C1 segment of cervical spinal cord (tissue), 14 donors: ENCODE measurements around the gene LDHB.
"Not testable (repeated sequence)": the region's sequence is repeated elsewhere in the genome, so short reads cannot be mapped to it uniquely, and the experiment has no call there.

Experiments used
- DNase-seq, 14 donors: peaks; one replicate each; lab custom pipeline; 2025; lab: John Stamatoyannopoulos, UW

LDHB gene

DNA sequence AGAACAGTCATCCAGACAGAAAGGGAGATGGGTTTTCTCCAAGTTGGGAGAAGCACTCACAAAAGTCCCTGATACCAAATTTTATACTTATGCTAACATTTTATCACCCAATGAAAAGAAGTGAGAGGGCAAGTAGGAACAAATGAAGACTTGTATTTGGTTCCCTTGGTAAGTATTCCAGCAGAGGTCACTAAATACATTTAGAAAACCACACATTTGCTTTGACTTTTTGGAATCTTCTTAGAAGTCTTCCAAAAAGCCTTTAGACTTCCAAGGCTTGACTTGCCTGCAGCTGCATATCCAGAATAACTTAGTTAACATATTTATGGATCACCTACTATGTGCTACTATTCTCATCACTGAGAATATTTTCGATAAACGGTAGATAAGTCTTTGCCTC, 49.9 kb downstream of the LDHB start:
- DNase-seq = no peak

DNA sequence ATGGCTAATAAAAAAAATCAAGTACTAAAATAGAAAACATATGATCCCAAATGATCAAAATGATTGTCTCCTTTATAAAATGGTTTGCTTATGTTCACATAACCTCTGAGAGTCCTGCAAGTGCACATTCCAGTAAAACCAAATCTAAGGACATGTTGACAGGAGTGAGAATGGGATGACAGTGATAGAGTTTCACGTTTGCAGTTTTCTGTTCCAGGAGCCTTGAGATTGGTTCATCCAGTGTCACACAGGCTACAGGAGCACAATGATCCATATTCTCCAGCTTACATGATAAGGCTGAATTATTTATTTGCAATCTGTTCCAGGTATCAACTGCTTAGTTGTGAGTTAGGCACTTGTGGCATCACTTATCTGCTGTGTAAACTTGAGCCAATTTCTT, 51.5 kb downstream of the LDHB start:
- DNase-seq = no peak

DNA sequence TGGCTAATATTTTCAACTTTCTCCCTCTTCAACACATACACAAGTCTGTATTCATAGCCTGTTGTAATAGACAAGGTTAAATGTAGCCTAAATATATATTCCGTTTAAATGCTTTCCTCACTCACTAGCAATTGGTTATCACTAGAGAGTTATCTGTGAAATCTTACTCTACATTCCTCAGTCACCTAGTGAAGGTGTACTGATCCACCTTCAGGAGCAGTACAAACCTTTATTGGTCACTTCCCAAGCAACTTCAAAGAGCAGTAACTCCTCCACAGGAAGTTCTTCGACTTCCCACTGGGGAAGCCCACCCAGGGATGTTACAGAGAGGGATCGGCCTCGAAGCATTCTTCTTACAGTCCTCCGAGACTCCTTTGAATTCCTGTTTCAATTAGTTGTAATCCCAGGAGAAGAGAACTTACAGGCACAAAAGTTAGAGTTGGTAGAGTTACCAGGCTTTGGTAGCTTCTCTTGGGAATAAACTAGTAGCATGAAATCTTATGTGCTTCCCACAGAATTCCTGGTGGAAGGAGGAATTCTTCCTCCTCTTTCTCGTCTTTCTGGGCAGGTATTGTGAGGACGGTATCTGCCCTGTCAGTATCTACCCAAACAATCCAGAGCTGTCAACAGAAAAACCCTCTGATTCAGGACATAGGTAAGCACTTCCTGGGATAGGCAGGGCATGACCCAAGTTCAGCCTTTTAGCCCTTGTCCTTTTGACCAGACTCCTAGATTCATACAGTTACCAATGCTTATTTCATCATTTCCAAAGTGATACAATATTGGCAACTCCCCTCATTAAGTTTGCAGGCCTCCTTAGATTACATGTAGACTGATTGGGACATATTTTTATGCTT, 53.2 kb downstream of the LDHB start, which contains the start of gene GYS2:
TSS of gene GYS2 (minus strand) at position 603 of the 857 bp plus-strand sequence. CDS start at position 348, 255 bp downstream.
- no peak for DNase-seq

DNA sequence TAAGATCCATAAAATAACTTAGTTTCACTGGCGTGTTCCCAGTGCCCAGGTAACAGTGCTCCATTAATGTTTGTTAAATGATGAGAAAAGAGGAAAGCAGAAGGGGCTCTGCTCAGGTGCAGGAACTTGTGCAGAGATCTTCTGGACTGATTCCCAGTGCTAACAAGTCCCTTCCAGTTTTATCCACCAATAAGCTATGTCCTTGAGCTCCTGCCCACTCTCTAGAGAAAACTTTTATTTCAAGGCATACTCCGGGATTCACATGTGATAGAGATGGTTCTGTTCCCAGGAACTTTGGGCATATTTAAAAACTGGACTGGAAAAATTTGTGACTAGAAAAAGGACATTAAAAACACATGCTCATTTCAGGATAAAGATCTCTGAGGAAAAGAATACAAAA, 54.9 kb downstream of the LDHB start:
- DNase-seq = peak in 1 of 14 donors; percentile 4

DNA sequence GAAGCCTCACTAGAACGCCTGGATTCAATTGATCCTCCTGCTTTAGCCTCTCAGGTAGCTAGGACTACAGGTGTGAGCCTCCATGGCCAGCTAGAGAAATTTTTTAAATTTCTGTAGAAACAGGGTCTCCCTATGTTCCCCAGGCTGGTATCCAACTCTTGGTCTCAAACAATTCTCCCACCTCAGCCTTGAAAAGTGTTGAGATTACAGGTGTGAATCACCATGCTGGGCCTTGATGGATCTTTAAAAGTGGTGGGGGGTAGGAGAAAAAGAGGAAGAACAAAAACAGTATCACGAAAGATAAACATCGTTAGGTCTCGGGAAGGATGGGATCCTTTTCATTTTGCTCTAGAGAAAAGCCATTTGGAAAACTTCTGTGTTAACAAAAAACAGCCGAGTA, 57.4 kb downstream of the LDHB start:
- DNase-seq = no peak

DNA sequence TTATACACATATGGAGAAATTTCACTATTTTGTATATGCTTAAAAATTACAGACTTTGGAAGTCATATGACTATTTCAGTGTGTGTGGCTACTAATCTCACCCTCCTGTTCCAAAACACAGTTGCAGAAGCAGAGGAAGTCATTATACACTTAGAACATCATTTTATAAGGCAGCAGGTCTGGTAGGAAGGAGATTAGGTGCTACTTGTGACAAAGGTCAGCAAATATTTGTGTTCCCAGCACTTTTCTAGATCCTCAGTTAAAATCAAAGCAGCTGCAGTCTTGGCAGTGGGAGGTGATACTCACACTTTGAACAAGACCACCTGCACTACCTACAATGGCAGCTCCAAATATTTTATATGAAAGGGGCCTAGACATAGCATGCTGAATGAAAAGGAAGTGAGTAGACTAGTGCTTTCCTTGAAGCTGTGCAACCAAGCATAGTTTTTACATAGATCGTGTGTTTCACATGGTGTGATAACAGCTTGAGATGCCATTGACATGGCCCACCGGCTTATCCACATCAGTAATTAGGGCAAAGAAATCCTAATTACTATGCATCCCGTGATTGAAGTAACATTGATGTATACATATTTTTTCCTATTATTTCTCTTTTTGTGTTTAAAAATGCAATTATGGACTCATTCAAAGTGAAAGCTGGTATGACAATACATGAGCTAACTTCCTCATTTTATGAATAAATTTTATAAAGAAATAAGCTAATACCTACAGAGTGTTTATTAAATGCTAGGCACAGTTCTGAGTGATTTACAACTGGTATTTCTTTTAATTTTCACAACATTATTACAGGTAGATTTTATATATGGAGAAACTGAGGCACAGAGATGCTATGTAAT, 58.3 kb downstream of the LDHB start:
- no peak for DNase-seq

DNA sequence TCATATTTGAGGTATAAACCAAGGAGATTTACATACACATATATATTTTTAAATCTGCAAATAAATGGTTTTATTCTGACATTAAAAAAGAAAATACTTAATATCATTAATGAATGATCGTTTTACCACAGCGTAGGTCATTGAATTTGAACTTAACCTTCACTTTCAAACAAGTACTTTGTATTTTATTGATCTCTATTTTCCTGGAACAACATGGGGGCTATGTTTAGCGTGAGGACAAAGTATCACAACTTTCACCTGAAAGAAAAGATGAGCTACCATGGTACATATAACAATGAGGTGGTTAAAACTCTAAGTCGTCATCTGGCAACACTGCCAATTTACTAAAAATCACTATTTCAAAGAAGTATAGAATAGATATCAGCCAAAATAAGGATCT, 59.0 kb downstream of the LDHB start:
- DNase-seq = no peak

DNA sequence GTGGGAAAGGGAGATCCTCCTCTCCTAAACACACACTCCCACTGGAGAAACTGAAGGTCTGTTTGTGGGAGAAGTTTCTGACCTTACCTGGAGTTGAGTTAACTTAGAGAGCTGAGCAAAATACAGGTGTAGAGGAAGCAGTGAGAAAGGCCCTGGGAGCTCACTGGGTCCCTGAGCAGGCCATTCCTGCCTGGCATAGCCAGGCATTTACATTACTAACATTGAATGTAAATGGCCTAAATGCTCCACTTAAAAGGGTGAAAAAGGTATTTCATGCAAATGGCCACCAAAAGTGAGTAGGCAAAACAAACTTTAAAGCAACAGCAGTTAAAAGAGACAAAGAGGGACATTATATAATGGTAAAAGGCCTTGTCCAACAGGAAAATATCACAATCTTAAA, 62.3 kb downstream of the LDHB start:
- DNase-seq = not testable (repeated sequence)

DNA sequence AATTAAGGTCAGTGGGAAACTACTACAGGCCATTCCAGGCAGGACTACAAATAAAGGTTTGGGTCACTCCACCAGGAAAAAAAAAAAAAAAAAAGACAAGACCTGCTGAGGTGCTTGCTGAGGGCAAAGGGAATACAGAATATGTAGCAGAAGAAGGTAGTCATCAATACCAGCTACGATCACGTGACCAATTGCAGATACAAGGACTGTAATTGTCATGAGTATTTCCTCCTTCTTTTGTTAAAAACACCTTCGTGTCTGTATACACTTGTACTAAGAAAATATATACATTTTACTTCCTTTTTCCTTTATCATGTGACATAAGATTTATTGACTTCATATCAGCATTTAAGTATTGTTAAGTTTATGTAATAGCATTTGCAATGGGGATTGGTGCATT, 72.2 kb downstream of the LDHB start:
- DNase-seq = no peak
